ACC112 (cell line): ENCODE measurements around the gene JUP.
"Not testable (repeated sequence)": the region's sequence is repeated elsewhere in the genome, so short reads cannot be mapped to it uniquely, and the experiment has no call there.

Experiments used
- H2AFZ ChIP-seq: fragments of 200-600 bp; sonication (generic); one replicate; pipeline ENCODE4 v1.6.0; 2017; ENCODE audit warnings: antibody characterized with exemption, low read length; ENCODE audit not compliant: unreplicated experiment
- H3K27ac ChIP-seq: fragments of 200-600 bp; sonication (generic); 2 replicates; pipeline ENCODE4 v1.5.1; 2014; ENCODE audit warnings: low read depth, mild to moderate bottlenecking, antibody characterized with exemption, low read length, moderate library complexity
- H3K27me3 ChIP-seq: fragments of 200-600 bp; sonication (generic); 2 replicates; pipeline ENCODE4 v1.6.1; 2014; ENCODE audit warnings: mild to moderate bottlenecking, antibody characterized with exemption, low read length, moderate library complexity, mixed read lengths; ENCODE audit not compliant: insufficient read depth
- H3K36me3 ChIP-seq: fragments of 200-600 bp; sonication (generic); 2 replicates; pipeline ENCODE4 v1.6.1; 2016; ENCODE audit warnings: mild to moderate bottlenecking, antibody characterized with exemption, low read length, moderate library complexity, mixed read lengths; ENCODE audit not compliant: insufficient read depth
- H3K4me1 ChIP-seq: fragments of 200-600 bp; sonication (generic); one replicate; pipeline ENCODE4 v1.6.1; 2016; ENCODE audit warnings: low read length, mixed read lengths; ENCODE audit not compliant: insufficient read depth, unreplicated experiment, control insufficient read depth
- H3K4me3 ChIP-seq: fragments of 200-600 bp; sonication (generic); 2 replicates; pipeline ENCODE4 v1.5.1; 2014; ENCODE audit warnings: mild to moderate bottlenecking, low read depth, low read length
- H3K79me2 ChIP-seq: fragments of 200-600 bp; sonication (generic); one replicate; pipeline ENCODE4 v1.6.0; 2016; ENCODE audit warnings: low read length; ENCODE audit not compliant: control insufficient read depth, unreplicated experiment, insufficient read depth

JUP gene

GRCh38 chr17:41776262-41776900 is 10.1 kb downstream of the JUP start:
- H3K27me3 ChIP-seq, H2AFZ ChIP-seq, H3K79me2 ChIP-seq, H3K4me3 ChIP-seq, H3K36me3 ChIP-seq, H3K27ac ChIP-seq: not testable (repeated sequence)
- peaks cover 14% of the 10 kb centered on the region for H3K4me1 ChIP-seq

GRCh38 chr17:41775394-41776226 is 10.9 kb downstream of the JUP start:
- Histone ChIP-seq H3K4me3 (no peak overlapping the region), H3K27me3 (no peaks in the 10 kb centered on the region), H3K36me3 (no peaks in the 10 kb centered on the region), H3K27ac (no peak overlapping the region), H2AFZ (no peak overlapping the region), H3K79me2 (no peaks in the 10 kb centered on the region), H3K4me1 (peaks cover 14% of the 10 kb centered on the region)

GRCh38 chr17:41773731-41774193 is 12.7 kb downstream of the JUP start:
- no peaks in the 10 kb centered on the region for H3K36me3 ChIP-seq
- peaks cover 14% of the 10 kb centered on the region for H3K4me1 ChIP-seq
- H3K27me3 ChIP-seq = no peaks in the 10 kb centered on the region
- no peak overlapping the region for H3K27ac ChIP-seq
- H2AFZ ChIP-seq = no peak overlapping the region
- no peaks in the 10 kb centered on the region for H3K79me2 ChIP-seq
- no peak overlapping the region for H3K4me3 ChIP-seq

- Histone ChIP-seq H3K4me1 (peaks cover 14% of the 10 kb centered on the region), H3K79me2 (no peaks in the 10 kb centered on the region), H3K27ac (no peak overlapping the region), H2AFZ (no peak overlapping the region), H3K27me3 (no peaks in the 10 kb centered on the region), H3K4me3 (no peak overlapping the region), H3K36me3 (no peaks in the 10 kb centered on the region)
These were observed 13.3 kb downstream of the JUP start for GRCh38 chr17:41773190-41773588.

- H3K27ac ChIP-seq = no peak overlapping the region
- peaks cover 9% of the 10 kb centered on the region for H3K4me1 ChIP-seq
- no peaks in the 10 kb centered on the region for H3K27me3 ChIP-seq
- no peaks in the 10 kb centered on the region for H3K36me3 ChIP-seq
- H3K79me2 ChIP-seq = no peaks in the 10 kb centered on the region
- H3K4me3 ChIP-seq = no peak overlapping the region
- no peak overlapping the region for H2AFZ ChIP-seq
These were observed 13.8 kb downstream of the JUP start for GRCh38 chr17:41772586-41773189.

GRCh38 chr17:41772218-41772585 is 14.3 kb downstream of the JUP start:
- no peak overlapping the region for H3K27ac ChIP-seq
- H3K4me3 ChIP-seq = no peak overlapping the region
- no peaks in the 10 kb centered on the region for H3K79me2 ChIP-seq
- H3K36me3 ChIP-seq = no peaks in the 10 kb centered on the region
- no peaks in the 10 kb centered on the region for H3K27me3 ChIP-seq
- peaks cover 4% of the 10 kb centered on the region for H3K4me1 ChIP-seq
- H2AFZ ChIP-seq = no peak overlapping the region

- Histone ChIP-seq H2AFZ (no peak overlapping the region), H3K4me3 (no peak overlapping the region), H3K27ac (no peak overlapping the region), H3K79me2 (no peaks in the 10 kb centered on the region), H3K36me3 (no peaks in the 10 kb centered on the region), H3K27me3 (no peaks in the 10 kb centered on the region), H3K4me1 (no peaks in the 10 kb centered on the region)
These were observed 14.9 kb downstream of the JUP start for GRCh38 chr17:41771389-41772206.

- H3K27ac ChIP-seq = no peak overlapping the region
- no peak overlapping the region for H3K4me3 ChIP-seq
- H2AFZ ChIP-seq = no peak overlapping the region
- H3K27me3 ChIP-seq = no peaks in the 10 kb centered on the region
- no peaks in the 10 kb centered on the region for H3K4me1 ChIP-seq
- no peaks in the 10 kb centered on the region for H3K79me2 ChIP-seq
- no peaks in the 10 kb centered on the region for H3K36me3 ChIP-seq
These were observed 16.5 kb downstream of the JUP start for GRCh38 chr17:41769985-41770384.

- H2AFZ ChIP-seq = no peak overlapping the region
- no peak overlapping the region for H3K27ac ChIP-seq
- H3K27me3 ChIP-seq = no peaks in the 10 kb centered on the region
- H3K36me3 ChIP-seq = no peaks in the 10 kb centered on the region
- no peaks in the 10 kb centered on the region for H3K4me1 ChIP-seq
- no peak overlapping the region for H3K4me3 ChIP-seq
- H3K79me2 ChIP-seq = no peaks in the 10 kb centered on the region
These were observed 17.1 kb downstream of the JUP start for GRCh38 chr17:41769346-41769862.

GRCh38 chr17:41768682-41769288 is 17.7 kb downstream of the JUP start:
- H3K4me1 ChIP-seq = no peaks in the 10 kb centered on the region
- H3K27ac ChIP-seq = no peak overlapping the region
- H2AFZ ChIP-seq = no peak overlapping the region
- no peaks in the 10 kb centered on the region for H3K79me2 ChIP-seq
- no peaks in the 10 kb centered on the region for H3K36me3 ChIP-seq
- H3K4me3 ChIP-seq = no peak overlapping the region
- no peaks in the 10 kb centered on the region for H3K27me3 ChIP-seq
